ENCODE results near the gene PTPRG. TPM values are rescaled to one million over a fixed set of nuclear protein-coding genes. Genes with fewer than 3 reads are reported as not detected.

PTPRG gene
- total and polyA plus RNA-seq, 3 experiments from 2014 or later, result not detected

- H3K4me3 ChIP-seq (ENCODE audit: low read length), result no peak overlapping the region
- H3K27me3 ChIP-seq (ENCODE audit: insufficient read depth, low read length, poor library complexity, severe bottlenecking), result no peaks in the 10 kb centered on the region
- H3K27ac ChIP-seq (ENCODE audit: low read depth, low read length), result no peak overlapping the region
- Mint-ChIP-seq H3K4me3 (no peak overlapping the region), H3K4me1 (no peaks in the 10 kb centered on the region), H3K36me3 (no peaks in the 10 kb centered on the region), H3K27me3 (no peaks in the 10 kb centered on the region), H3K9me3 (peaks cover 0 to 5% (median under 1%) of the 10 kb centered on the region in 5 donors), H3K27ac (no peak overlapping the region)
- H3K9me3 ChIP-seq (ENCODE audit: low read length), result no peaks in the 10 kb centered on the region
- no peaks in the 10 kb centered on the region for H3K36me3 ChIP-seq (ENCODE audit: insufficient read depth, low read length)
- DNase-seq, result no peak
- ChIA-PET CTCF (no interaction called here), POLR2A (no interaction called here)
- no peaks in the 10 kb centered on the region for H3K4me1 ChIP-seq (ENCODE audit: insufficient read depth, low read length)
Measured at GRCh38 chr3:61648481-61648880, 87.1 kb downstream of the PTPRG start.

GRCh38 chr3:61649381-61650170 lies 88.2 kb downstream of the PTPRG start:
- DNase-seq, result no peak
- Mint-ChIP-seq H3K4me1 (no peaks in the 10 kb centered on the region), H3K27ac (no peak overlapping the region), H3K36me3 (no peaks in the 10 kb centered on the region), H3K9me3 (peaks cover 0 to 11% (median 3%) of the 10 kb centered on the region in 5 donors), H3K27me3 (no peaks in the 10 kb centered on the region), H3K4me3 (no peak overlapping the region)
- CTCF ChIA-PET, result no interaction called here
- H3K27me3 ChIP-seq (ENCODE audit: insufficient read depth, low read length, poor library complexity, severe bottlenecking), result no peaks in the 10 kb centered on the region
- H3K4me3 ChIP-seq (ENCODE audit: low read length), result no peak overlapping the region
- H3K9me3 ChIP-seq (ENCODE audit: low read length), result no peaks in the 10 kb centered on the region
- no peak overlapping the region for H3K27ac ChIP-seq (ENCODE audit: low read depth, low read length)
- POLR2A ChIA-PET, result no interaction called here
- no peaks in the 10 kb centered on the region for H3K4me1 ChIP-seq (ENCODE audit: insufficient read depth, low read length)
- no peaks in the 10 kb centered on the region for H3K36me3 ChIP-seq (ENCODE audit: insufficient read depth, low read length)

GRCh38 chr3:61650276-61650675 lies 88.9 kb downstream of the PTPRG start:
- ChIA-PET CTCF (no interaction called here), POLR2A (no interaction called here)
- Mint-ChIP-seq H3K36me3 (no peaks in the 10 kb centered on the region), H3K4me3 (no peak overlapping the region), H3K27ac (no peak overlapping the region), H3K9me3 (peaks cover 0 to 11% (median 3%) of the 10 kb centered on the region in 5 donors), H3K27me3 (no peaks in the 10 kb centered on the region), H3K4me1 (no peaks in the 10 kb centered on the region)
- H3K27ac ChIP-seq (ENCODE audit: low read depth, low read length), result no peak overlapping the region
- H3K36me3 ChIP-seq (ENCODE audit: insufficient read depth, low read length), result no peaks in the 10 kb centered on the region
- DNase-seq, result no peak
- H3K4me3 ChIP-seq (ENCODE audit: low read length), result no peak overlapping the region
- H3K4me1 ChIP-seq (ENCODE audit: insufficient read depth, low read length), result no peaks in the 10 kb centered on the region
- H3K9me3 ChIP-seq (ENCODE audit: low read length), result no peaks in the 10 kb centered on the region
- no peaks in the 10 kb centered on the region for H3K27me3 ChIP-seq (ENCODE audit: insufficient read depth, low read length, poor library complexity, severe bottlenecking)

GRCh38 chr3:61650719-61651410 lies 89.5 kb downstream of the PTPRG start:
- CTCF ChIA-PET, result no interaction called here
- Mint-ChIP-seq H3K27me3 (no peaks in the 10 kb centered on the region), H3K9me3 (peaks cover 0 to 11% (median 3%) of the 10 kb centered on the region in 5 donors), H3K4me1 (no peaks in the 10 kb centered on the region), H3K27ac (no peak overlapping the region), H3K36me3 (no peaks in the 10 kb centered on the region), H3K4me3 (no peak overlapping the region)
- no peaks in the 10 kb centered on the region for H3K27me3 ChIP-seq (ENCODE audit: insufficient read depth, low read length, poor library complexity, severe bottlenecking)
- POLR2A ChIA-PET, result no interaction called here
- H3K27ac ChIP-seq (ENCODE audit: low read depth, low read length), result no peak overlapping the region
- no peaks in the 10 kb centered on the region for H3K9me3 ChIP-seq (ENCODE audit: low read length)
- H3K36me3 ChIP-seq (ENCODE audit: insufficient read depth, low read length), result no peaks in the 10 kb centered on the region
- no peak for DNase-seq
- no peak overlapping the region for H3K4me3 ChIP-seq (ENCODE audit: low read length)
- no peaks in the 10 kb centered on the region for H3K4me1 ChIP-seq (ENCODE audit: insufficient read depth, low read length)

GRCh38 chr3:61657689-61658088 lies 96.3 kb downstream of the PTPRG start:
- CTCF ChIA-PET, result no interaction called here
- POLR2A ChIA-PET, result no interaction called here

GRCh38 chr3:61662861-61663260 lies 101.5 kb downstream of the PTPRG start:
- H3K4me1 Mint-ChIP-seq, result no peaks in the 10 kb centered on the region
- DNase-seq, result no peak
- no peak overlapping the region for H3K27ac Mint-ChIP-seq
- H3K27me3 Mint-ChIP-seq, result no peaks in the 10 kb centered on the region
- POLR2A ChIA-PET, result no interaction called here
- Histone ChIP-seq H3K4me3 (ENCODE audit: low read length) (no peak overlapping the region), H3K27ac (ENCODE audit: low read depth, low read length) (no peak overlapping the region), H3K4me1 (ENCODE audit: insufficient read depth, low read length) (no peaks in the 10 kb centered on the region), H3K9me3 (ENCODE audit: low read length) (no peaks in the 10 kb centered on the region), H3K27me3 (ENCODE audit: insufficient read depth, low read length, poor library complexity, severe bottlenecking) (no peaks in the 10 kb centered on the region), H3K36me3 (ENCODE audit: insufficient read depth, low read length) (no peaks in the 10 kb centered on the region)
- H3K36me3 Mint-ChIP-seq, result no peaks in the 10 kb centered on the region
- CTCF ChIA-PET, result no interaction called here
- no peak overlapping the region for H3K4me3 Mint-ChIP-seq
- H3K9me3 Mint-ChIP-seq, result peaks cover 0 to 5% (median 0%) of the 10 kb centered on the region in 5 donors

More at GRCh38 chr3:61657689-61658088, 96.3 kb downstream of the PTPRG start:
- Mint-ChIP-seq H3K27me3 (no peaks in the 10 kb centered on the region), H3K27ac (no peak overlapping the region), H3K36me3 (no peaks in the 10 kb centered on the region), H3K4me1 (no peaks in the 10 kb centered on the region), H3K9me3 (peaks cover 0 to 9% (median 3%) of the 10 kb centered on the region in 5 donors), H3K4me3 (no peak overlapping the region)
- H3K9me3 ChIP-seq (ENCODE audit: low read length), result no peaks in the 10 kb centered on the region
- H3K4me1 ChIP-seq (ENCODE audit: insufficient read depth, low read length), result no peaks in the 10 kb centered on the region
- no peak overlapping the region for H3K4me3 ChIP-seq (ENCODE audit: low read length)
- H3K36me3 ChIP-seq (ENCODE audit: insufficient read depth, low read length), result no peaks in the 10 kb centered on the region
- no peak for DNase-seq
- H3K27ac ChIP-seq (ENCODE audit: low read depth, low read length), result no peak overlapping the region
- no peaks in the 10 kb centered on the region for H3K27me3 ChIP-seq (ENCODE audit: insufficient read depth, low read length, poor library complexity, severe bottlenecking)

- H3K27me3 ChIP-seq (ENCODE audit: insufficient read depth, low read length, poor library complexity, severe bottlenecking), result no peaks in the 10 kb centered on the region
- DNase-seq, result no peak
- ChIA-PET CTCF (no interaction called here), POLR2A (no interaction called here)
- no peak overlapping the region for H3K27ac ChIP-seq (ENCODE audit: low read depth, low read length)
- no peak overlapping the region for H3K4me3 ChIP-seq (ENCODE audit: low read length)
- no peak overlapping the region for H3K4me3 Mint-ChIP-seq
- H3K9me3 ChIP-seq (ENCODE audit: low read length), result no peaks in the 10 kb centered on the region
- no peaks in the 10 kb centered on the region for H3K4me1 ChIP-seq (ENCODE audit: insufficient read depth, low read length)
- no peaks in the 10 kb centered on the region for H3K27me3 Mint-ChIP-seq
- H3K4me1 Mint-ChIP-seq, result no peaks in the 10 kb centered on the region
- H3K36me3 Mint-ChIP-seq, result no peaks in the 10 kb centered on the region
- no peak overlapping the region for H3K27ac Mint-ChIP-seq
- H3K36me3 ChIP-seq (ENCODE audit: insufficient read depth, low read length), result no peaks in the 10 kb centered on the region
- peaks cover 0 to 5% (median 0%) of the 10 kb centered on the region in 5 donors for H3K9me3 Mint-ChIP-seq
Measured at GRCh38 chr3:61663356-61664104, 102.2 kb downstream of the PTPRG start.

GRCh38 chr3:61664105-61664482 lies 102.7 kb downstream of the PTPRG start:
- Histone ChIP-seq H3K4me1 (ENCODE audit: insufficient read depth, low read length) (no peaks in the 10 kb centered on the region), H3K36me3 (ENCODE audit: insufficient read depth, low read length) (no peaks in the 10 kb centered on the region), H3K27ac (ENCODE audit: low read depth, low read length) (no peak overlapping the region), H3K27me3 (ENCODE audit: insufficient read depth, low read length, poor library complexity, severe bottlenecking) (no peaks in the 10 kb centered on the region), H3K9me3 (ENCODE audit: low read length) (no peaks in the 10 kb centered on the region), H3K4me3 (ENCODE audit: low read length) (no peak overlapping the region)
- DNase-seq, result no peak
- Mint-ChIP-seq H3K27ac (no peak overlapping the region), H3K36me3 (no peaks in the 10 kb centered on the region), H3K4me3 (no peak overlapping the region), H3K27me3 (no peaks in the 10 kb centered on the region), H3K4me1 (no peaks in the 10 kb centered on the region), H3K9me3 (peaks cover 0 to 5% (median 0%) of the 10 kb centered on the region in 5 donors)
- CTCF ChIA-PET, result no interaction called here
- POLR2A ChIA-PET, result no interaction called here

All from CD8-positive, alpha-beta memory T cell (primary cell).